Stimulated activated CD8-positive, alpha-beta memory T cell treated with anti-CD3 and anti-CD28 coated beads, Interleukin-12 subunit alpha, Interleukin-12 subunit beta, amount 100 ng/mL, for 1 hour (primary cell): ENCODE results near the gene SORCS2.

Experiments
- DNase-seq: peaks from one replicate; pipeline ENCODE4 v3.0.0-alpha.2; 2020; ENCODE audit warnings: low read depth

The SORCS2 gene

DNA sequence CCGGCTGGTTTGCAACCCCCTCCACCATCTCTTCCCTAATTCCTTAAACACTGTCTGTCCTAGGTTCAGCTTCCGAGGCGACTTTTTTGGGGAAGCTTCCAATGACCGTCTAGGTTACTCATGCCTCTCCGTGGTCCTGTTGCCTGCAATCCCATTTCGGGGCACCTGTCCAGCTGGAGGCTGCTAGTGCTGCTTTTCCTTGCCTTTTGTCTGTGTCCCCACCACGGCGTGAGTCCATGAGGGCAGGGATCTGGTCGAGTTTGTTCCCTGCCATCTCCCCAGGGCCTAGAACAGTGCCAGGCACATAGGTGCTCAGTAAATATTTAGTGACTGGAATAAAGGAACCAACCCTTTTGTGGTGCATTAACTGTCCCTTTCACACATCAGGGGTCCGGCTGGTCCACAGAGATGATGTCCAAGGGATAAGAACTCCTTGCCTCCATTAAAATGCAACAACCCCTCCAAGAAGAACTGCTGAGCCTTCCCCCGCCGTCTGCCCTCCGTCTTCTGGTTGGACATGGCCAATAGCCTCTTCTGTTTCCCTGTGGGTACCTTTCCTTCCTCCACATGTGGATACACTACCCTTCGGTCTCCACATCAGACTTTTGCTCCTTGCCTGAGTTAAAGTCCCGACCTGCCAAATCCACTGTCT lies 5.7 kb upstream of the SORCS2 start:
- no peak for DNase-seq

DNA sequence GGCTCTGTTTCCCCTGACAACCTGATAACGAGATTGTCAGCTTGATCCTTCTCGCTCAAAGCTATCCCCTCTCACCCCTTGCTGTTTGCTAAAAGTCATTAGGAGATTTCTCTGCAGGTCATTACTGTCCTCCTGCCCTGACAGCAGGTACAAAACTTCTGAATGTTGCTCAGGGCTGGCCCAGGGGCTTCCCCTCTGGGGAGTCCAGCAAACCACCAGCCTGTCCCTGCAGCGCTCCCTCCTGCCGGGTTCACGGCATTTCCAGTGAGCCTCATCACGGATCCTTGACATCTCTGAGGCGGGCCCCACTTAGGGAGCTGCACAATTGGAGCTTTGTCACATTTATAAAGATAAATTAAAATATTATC lies 5.2 kb upstream of the SORCS2 start:
- no peak for DNase-seq

DNA sequence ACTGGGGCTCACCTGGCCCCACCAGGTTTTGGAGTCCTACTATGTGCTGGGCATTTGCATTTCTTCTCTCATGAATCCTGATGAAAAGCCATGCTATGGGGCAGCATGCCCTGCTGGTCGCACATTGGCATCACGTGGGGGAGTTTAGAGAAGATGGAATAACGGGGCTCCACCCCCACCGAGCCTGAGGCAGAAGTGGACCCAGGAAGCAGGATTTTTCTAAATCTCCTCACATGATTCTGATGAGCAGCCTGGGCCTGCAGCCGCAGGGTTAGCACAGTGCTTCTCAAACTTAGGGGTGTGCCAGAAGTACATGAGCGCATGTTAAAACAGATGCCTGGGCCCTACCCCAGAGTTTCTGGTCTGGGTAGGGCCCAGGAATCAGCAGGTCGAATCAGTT lies 4.6 kb upstream of the SORCS2 start:
- DNase-seq: no peak

DNA sequence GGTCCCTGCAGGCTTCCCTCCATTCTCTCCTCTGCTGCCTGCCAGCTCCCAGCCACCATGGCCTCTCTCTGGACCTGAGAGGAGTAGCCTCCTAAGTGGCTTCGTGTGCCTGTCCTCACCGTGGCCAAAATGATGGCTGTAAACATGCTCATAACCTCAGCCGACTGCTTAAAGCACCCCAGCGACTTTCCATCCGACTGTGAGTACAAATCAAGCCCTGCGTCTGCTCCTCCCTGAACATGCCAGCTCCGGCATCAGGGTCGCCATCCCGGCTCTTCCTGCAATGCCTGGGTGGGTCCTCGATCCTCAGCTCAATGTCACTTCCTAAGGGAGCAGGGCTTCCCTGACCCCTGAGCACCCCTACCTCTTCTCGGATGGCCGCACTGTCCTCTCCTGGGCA lies 3.3 kb upstream of the SORCS2 start:
- no peak for DNase-seq

DNA sequence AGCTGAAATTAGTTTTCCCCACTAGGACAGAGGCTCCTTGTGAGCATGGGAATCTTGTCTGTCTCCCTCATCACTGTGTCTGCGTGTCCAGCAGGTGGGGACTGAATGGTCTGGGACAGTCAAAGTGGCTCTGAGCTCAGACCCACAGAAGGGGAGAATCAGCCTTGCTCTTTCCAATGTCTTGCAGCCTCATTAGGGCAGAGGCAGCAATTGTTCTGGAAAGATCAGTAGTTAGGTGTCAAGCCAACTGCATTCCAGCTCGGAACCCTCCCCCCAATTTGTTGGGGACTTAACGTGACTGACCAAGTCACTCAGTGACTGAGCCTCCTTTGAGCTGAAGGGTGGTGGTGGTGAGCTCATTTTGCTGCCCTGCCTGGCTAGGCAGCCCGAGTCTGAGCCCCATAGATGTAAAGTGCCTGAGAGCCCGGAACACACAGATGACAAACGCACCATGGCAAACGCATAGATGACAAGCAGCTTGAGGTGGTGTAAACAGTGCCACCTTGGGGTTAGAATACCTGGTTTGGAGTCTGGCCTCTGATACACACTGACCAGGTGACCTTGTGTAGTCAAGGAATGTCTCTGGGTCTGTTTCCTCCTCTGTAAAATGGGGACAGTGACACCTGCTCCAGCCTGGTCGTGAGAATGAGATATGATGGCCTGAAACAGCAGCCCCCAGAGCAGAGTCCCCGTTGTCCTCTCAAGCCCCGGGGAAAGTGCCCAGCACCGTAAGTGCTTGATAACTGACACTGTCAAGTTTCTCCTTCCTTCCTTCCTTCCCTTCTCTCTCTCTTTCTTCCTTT lies 2.7 kb upstream of the SORCS2 start:
- DNase-seq: no peak

DNA sequence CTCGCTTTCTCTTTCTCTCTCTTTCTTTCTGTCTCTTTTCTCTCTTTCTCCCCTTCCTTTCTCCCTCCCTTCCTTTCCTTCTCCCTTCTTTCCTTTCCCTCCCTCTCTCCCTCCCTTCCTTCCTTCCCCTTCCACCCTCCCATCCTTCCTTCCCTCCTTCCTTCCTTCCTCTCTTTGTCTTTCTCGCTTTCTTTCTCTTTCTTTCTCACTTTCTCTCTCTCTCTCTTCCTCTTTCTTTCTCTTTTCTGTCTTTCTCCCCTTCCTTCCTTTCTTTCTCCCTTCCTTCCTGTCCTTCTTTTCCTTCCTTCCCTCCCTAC lies 2.1 kb upstream of the SORCS2 start:
- DNase-seq: no peak

DNA sequence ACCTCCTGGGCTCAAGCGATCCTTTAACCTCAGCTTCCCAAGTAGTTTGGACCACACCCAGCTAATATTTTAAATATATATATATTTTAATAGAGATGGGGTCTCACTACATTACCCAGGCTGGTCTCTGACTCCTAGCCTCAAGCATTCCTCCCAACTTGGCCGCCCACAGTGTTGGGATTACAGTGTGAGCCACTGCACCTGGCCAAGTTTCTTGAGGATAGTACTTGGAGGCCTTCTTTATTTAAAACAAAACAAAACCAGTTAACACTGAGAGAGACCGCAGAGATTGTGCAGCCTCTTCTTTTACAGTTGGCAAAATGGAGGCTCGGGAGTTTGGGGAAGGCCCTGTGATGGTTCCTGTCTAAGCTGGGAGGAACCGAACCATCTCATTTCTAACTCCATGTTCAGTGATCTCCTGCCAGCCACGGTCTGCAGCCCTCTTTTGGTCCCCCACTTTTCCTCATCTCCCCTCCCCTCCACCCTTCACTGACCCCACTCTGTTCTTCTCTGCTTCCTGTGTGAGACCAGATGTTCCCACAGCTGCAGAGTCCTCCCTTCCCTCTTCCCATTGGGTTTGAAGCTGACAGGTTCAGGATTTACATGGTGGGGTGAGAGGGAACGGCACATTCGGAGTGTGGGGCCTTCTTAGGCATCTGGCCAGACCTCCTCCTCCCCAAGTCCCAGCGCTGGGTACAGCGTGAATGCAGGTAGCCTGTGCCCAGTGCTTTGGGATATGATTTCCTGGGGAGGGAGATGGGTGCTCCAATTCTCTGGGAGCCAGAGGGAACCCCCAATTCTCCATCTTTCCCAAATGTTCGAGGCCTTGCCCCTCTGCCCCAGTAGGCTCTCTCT lies 1.4 kb upstream of the SORCS2 start:
- DNase-seq: no peak

DNA sequence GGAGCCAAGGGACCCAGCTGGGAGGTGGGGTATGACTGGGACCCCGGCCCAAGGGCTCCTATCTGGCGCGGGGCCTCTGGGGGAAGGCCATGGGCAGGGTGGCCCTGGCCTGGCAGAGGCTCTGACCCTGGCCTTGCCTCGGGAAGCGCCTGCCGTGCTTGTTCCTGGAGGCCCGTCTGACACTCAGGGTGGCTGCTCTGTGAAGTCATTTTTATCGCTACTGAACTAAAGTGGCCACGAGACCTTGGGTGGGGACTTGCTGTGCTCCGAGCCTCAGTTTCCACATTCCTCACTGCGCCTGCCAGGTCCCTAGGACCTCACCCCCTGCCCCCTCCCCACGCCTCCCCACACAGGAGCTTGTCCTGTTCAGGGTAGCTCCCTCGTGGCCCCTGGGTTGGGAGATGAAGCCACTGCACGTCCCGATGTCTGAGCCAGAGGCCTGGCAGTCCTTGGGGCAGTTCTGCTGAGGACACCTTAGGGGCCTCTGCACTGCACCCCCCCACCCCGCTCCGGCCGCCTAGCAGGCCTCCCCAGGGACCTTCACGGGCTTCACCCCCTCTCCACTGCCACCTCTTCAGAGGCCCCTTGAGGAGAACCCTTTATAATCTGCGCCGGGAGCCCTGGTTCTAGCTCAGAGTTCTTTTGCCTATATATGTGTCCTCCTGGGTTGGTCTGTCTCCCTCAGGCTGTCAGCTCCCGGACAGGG lies 639 bp upstream of the SORCS2 start:
- no peak for DNase-seq

DNA sequence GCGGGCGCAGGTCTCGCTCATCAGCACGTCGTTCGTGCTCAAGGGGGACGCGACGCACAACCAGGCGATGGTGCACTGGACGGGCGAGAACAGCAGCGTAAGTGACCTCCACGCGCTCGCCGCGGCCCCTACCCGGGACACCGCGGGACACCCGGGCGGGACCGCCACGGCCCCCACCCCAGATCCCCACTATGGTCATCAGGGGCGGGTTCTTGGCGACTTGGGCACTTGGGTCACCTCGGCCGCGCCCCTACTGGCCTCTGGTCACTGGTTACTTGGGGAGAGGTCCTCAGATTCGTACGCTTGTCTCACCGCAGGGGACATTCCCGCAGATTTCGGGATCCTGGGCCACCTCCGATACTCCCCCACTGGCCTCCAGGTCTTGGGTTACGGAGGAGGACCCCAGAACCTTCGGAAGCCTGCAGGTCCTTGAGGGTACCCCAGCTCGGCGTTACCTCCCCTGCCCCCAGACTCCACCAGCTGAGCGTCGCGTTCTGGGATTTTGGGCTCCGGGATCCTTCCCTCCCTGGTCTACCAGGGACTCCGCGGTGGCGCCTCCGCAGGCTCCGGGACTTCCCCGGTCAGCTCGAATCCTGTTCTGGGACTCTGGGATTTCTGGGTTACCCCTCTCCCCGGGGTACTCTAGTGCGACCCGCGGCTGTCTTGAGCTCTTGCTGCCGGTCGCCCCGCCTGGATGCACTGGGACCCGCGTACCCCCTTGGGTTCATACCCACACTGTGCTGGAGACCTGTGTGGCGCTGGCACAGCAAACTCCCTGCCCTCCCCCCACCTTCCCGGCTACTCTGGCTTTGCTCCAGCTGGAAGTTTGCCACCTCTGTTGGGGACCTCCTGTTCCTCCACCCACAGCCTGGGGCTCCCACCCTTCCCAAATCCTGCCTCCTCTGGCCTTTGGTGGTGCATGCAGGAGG lies 956 bp downstream of the SORCS2 start:
- DNase-seq: no peak

DNA sequence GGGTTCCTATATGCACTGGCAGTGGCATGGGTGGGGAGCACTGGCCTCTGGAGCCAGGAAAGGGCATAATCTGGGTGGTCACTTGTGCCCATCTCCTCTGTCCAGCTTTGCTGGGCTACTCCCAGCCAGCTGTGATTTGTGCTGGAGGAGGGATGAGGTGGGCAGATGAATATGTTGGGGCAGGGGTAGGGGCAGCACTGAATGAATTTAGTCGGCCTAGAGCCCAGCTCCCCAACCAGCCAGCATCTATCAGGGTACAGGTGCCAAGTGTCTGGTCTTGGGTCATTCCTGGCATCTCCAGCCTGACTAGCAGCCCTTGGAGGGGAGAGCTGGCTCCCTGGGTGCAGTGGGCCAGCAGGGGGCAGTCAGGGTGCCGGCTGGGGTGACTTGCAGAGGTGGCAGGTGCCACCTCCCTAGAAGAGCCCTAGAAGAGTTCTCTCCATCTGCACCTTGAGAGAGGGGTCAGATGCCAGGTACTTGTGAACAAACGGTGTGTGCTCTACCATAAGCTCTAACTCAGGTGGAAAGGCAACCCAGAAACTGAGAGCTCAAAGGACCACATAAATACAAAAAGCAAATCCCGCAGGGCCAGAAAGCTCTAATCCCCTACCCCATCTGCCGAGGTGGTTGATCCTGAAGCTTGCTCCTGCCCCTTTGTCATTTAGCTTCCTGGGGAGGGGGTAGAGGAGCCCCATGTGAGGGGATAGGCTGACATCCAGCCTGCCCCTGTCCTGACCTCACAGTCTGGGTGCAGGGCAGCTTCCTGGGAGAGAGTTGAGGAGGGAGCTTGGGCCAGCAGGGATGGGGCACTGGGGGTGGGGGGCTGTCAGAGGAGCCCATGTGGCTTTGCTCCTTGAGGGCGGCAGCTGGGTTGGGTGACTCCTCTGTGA lies 2.2 kb downstream of the SORCS2 start:
- no peak for DNase-seq

DNA sequence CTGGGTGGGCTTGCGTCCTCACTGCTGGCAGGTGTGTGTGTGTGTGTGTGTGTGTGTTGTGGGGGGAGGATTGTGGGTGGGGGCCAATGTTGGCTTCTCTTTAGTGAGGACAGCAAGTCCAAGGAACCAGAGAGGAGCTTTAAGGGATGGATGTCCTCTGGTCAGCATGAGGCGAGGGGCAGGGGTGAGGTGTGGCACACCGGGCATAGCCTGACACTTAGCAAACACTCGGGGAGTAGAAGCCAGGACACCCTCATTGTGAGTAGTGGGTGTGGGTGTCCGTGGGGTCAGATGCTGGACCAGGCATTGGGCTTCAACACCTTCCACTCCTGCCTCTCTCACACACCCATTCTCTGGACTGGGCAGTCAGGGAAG lies 2.8 kb downstream of the SORCS2 start:
- DNase-seq: no peak

DNA sequence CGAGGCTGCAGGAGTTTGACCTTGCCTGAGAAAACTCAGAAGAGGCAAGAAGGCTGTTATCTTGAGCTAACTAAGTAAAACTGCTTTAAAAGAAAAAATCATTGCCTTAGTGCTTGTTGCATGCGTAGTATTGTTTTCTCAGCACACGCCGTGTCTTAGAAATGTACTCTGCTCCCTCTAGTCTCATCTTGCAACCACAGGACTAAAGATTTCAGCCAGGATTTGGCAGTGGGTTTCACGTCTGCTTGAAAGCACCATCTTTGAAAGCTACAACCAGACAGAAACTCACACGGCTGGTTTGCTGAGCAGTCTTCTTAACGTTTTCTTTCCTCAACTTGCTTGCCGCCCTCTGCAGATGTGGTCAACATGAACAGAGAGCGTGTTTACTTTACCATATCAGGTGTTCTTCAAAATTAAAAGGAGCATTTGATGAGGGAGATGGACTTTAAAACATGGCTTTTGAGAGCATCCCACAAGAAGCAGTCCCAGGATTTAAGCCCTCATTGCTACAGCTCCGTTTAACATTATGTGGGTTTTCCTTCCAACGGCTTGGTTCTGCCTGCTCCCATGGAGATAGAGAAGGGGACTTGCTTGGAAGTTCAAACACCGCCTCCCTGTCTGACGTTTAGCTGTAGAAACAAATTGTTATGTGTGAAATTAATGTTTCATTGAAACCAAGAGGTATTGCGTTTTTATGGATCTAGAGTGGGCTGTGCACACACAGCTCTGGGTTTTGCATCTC lies 3.4 kb downstream of the SORCS2 start:
- no peak for DNase-seq

DNA sequence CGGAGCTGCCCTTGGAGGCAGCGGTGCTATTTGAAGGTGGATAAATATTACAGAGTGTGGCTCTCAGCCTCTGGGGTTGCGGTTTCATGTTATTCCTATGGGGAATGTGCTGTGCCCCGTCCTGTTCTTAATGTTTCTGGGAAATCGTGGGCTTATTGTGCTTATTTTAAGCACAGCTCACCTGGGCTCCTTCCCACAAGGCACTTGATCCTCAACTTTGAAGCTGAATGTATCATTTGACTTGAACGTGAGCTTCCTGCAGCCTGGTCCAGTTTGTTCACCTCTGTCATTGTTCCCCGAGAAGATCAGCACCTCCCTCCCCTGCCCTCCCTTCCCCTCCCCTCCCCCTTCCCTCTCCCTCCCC lies 3.9 kb downstream of the SORCS2 start:
- DNase-seq: no peak

DNA sequence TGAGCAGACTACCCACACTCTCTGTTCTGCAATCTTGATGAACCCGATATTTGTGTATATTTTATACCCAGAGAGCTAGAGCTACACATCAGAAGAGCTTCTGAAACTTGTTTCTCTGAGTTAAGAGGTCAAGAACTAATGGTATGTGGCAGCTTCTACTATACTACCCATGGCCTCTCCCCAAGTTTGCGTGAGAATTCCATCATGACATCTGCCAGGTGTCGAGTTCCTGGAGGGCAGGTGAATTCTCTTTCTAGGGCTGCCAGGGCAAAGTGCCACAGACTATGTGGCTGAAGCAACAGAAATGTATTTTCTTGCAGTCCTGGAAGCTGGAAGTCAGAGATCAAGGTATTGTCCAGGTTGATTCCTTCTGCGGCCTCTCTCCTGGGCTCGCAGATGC lies 4.4 kb downstream of the SORCS2 start:
- DNase-seq: no peak

DNA sequence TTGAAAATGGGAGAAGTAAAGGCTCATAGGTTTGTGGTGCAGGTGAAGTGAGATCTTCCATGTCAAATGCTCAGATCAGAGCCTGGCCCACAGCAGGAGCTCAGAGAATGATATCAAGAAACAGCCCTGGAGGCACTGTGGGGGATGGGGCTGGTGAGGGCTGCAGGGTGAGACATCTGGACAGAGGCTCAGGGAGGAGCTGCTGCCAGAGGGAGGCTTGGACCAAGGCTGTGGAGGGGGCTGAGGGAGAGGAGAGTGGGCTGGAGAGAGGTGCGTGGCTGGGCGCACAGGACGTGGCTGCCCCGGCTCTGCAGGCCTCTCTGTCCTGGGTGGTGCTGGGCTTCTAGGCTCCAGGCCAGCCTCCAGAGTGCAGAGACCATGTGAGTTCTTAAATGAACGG lies 5.6 kb downstream of the SORCS2 start:
- no peak for DNase-seq

DNA sequence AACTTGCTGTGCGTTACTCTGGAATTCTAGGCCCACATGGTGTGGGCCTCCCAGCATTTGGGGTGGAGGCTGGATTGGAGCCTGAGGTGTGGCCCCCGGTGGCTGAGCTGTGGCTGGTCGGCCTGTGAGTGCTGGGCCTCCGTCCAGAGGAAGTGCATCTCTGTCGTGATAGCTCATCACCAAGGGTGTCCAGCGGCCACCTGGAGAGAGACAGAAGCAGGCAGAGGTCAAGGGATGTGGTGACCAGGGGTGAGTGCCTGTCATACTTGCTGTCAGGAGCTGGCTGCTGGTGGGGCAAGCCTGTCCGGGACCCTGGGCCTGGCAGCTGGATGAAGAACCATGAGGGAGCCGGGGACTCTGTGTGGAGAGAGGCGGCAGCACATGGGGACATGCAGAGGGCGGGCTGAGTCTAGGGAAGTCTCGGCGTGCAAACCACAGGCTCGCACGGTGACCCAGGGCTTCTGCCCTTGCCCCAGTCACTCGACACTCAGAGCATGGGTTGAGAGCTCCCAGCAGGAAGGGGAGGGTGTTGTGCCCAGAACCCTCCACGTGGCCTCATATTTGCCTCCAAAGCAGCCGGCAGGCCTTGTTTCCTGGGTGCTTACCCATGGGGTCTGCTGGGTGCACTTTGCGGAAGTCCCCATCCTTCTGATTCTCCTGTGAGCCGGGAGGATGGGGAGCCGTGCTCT lies 6.2 kb downstream of the SORCS2 start:
- no peak for DNase-seq

DNA sequence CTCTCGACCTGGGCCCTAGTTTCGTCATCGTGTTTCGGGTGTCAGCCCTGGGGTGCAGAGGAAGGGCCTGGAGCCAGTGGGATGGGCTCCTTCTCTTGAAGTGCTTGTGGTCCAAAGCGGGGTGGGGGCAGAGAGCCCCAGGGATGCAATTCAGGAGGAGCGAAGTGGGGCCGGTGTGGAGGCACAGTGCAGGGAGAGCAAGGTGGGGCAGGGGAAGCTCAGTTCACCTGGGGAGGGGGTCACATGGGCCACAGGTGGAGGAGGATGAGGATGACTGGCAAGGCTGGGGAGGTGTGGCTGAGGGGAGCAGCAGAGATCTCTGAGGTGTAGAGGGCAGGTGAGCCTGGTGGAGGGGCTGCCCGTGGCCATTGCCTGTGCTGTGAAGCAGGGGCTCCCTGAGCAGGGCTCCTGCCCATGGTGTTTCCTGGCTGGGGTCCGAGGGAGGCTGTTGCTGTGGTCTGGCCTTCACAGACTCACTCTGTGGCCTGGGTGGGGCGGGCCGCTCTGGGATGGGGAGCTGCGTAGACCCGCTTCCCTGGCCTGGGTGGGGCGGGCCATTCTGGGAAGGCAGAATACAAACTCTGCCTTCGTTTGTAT lies 6.9 kb downstream of the SORCS2 start:
- no peak for DNase-seq

DNA sequence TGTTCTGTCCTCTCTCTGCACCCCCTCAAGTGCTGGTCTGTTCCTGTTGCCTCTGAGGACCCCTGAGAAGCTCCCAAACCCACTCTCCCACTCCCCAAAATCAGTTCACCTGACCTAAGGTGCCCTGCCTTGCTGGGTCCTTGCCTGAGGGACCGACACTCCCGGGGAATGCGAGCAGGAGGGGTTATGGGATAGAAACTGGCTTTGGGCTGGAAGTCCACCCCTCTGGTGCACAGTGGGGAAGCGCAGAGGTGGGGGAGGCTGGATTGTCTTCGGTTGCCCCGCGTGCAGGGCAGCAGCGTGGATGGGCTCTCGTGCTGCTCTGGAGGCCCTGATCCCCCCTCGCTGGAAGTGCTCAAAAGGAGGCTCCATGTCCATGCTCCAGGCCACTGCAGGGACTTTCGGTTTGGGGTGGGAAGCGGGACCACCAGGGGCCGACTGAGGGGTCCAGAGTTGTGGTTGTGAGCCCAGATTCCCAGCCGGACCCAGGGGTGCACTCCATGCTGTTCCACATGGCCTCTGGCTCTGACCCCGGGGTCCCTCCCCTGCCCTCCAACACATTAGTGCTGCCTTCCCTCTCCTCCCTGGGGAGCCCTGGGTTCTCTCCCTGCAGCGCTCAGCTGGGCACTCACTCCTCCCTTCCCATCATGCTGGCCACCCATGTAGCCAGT lies 7.6 kb downstream of the SORCS2 start:
- no peak for DNase-seq
